ENCODE results near the gene OSBPL8.
"Not testable (repeated sequence)": the region's sequence is repeated elsewhere in the genome, so short reads cannot be mapped to it uniquely, and the experiment has no call there.

The OSBPL8 gene

DNA sequence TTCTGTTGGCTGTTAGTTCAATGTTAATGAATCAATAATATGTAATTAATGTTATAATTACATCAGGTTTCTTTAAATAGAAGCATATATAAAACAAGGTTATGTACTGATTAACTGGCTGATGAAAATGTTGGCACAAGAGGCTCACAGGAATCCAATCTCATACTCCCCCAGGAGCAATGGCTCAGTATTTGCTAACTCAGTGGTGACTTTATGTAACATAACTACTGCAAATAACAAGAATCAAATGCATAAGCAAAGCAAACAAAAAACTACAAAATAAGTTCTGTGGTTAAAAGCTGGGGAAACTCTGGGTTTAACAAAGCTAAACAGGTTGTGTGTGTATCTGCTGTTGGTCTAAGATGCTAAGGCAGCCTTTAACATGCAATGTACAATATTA is 183.6 kb downstream of the OSBPL8 start:
- TF ChIP-seq, protein P1, sequence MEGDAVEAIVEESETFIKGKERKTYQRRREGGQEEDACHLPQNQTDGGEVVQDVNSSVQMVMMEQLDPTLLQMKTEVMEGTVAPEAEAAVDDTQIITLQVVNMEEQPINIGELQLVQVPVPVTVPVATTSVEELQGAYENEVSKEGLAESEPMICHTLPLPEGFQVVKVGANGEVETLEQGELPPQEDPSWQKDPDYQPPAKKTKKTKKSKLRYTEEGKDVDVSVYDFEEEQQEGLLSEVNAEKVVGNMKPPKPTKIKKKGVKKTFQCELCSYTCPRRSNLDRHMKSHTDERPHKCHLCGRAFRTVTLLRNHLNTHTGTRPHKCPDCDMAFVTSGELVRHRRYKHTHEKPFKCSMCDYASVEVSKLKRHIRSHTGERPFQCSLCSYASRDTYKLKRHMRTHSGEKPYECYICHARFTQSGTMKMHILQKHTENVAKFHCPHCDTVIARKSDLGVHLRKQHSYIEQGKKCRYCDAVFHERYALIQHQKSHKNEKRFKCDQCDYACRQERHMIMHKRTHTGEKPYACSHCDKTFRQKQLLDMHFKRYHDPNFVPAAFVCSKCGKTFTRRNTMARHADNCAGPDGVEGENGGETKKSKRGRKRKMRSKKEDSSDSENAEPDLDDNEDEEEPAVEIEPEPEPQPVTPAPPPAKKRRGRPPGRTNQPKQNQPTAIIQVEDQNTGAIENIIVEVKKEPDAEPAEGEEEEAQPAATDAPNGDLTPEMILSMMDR (conservative IDR thresholded peaks at IDR 0.05; ENCODE audit: control insufficient read depth, insufficient read depth, low read depth, low read length), result no peak
- DNase-seq (ENCODE audit: low read depth), result peak; percentile 33
- no peak overlapping the region for H3K4me3 ChIP-seq (ENCODE audit: control insufficient read depth, low read depth, low read length)

GRCh38 chr12:76375470-76375869 is 184.1 kb downstream of the OSBPL8 start:
- DNase-seq (ENCODE audit: low read depth), result peak; percentile 37

GRCh38 chr12:76374386-76375020 is 185.1 kb downstream of the OSBPL8 start:
- peak; percentile 65 for DNase-seq (ENCODE audit: low read depth)
- H3K4me3 ChIP-seq (ENCODE audit: control insufficient read depth, low read depth, low read length), result no peak overlapping the region
- TF ChIP-seq, protein P1 (conservative IDR thresholded peaks at IDR 0.05; ENCODE audit: control insufficient read depth, insufficient read depth, low read depth, low read length), result no peak

More at GRCh38 chr12:76375470-76375869, 184.1 kb downstream of the OSBPL8 start:
- no peak overlapping the region for H3K4me3 ChIP-seq (ENCODE audit: control insufficient read depth, low read depth, low read length)
- TF ChIP-seq, protein P1 (conservative IDR thresholded peaks at IDR 0.05; ENCODE audit: control insufficient read depth, insufficient read depth, low read depth, low read length), result no peak

GRCh38 chr12:76368230-76368629 is 191.3 kb downstream of the OSBPL8 start:
- no peak overlapping the region for H3K4me3 ChIP-seq (ENCODE audit: control insufficient read depth, low read depth, low read length)
- TF ChIP-seq, protein P1 (conservative IDR thresholded peaks at IDR 0.05; ENCODE audit: control insufficient read depth, insufficient read depth, low read depth, low read length), result no peak
- DNase-seq (ENCODE audit: low read depth), result no peak

DNA sequence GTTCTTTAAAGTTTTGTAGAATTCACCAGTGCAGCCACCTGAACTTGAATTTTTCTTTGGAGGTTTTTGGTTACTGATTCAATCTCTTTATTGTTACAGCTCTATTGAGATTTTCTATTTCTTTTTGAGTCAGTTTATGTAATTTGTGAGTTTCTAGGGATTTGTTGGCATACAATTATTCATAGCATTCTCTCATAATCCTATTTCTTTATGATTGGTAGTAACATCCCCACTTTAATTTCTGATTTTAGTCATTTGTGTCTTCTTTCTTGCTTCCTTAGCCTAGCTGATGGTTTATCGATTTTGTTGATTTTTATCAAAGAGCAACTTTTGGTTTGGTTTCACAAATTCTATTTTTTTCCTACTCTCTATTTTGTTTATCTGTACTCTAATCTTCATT is 193.4 kb downstream of the OSBPL8 start:
- no peak for DNase-seq (ENCODE audit: low read depth)

DNA sequence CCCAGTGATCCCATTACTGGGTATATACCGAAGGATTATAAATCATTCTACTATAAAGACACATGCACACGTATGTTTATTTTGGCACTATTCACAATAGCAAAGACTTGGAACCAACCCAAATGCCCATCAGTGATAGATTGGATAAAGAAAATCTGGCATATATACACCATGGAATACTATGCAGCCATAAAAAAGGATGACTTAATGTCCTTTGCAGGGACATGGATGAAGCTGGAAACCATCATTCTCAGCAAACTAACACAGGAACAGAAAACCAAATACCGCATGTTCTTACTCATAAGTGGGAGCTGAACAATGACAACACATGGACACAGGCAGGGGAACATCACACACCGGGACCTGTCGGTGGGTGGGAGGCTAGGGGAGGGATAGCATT is 195.4 kb downstream of the OSBPL8 start:
- DNase-seq (ENCODE audit: low read depth); H3K4me3 ChIP-seq (ENCODE audit: control insufficient read depth, low read depth, low read length): not testable (repeated sequence)

More for the DNA sequence above, 193.4 kb downstream of the OSBPL8 start:
- TF ChIP-seq, protein P1 (conservative IDR thresholded peaks at IDR 0.05; ENCODE audit: control insufficient read depth, insufficient read depth, low read depth, low read length), result no peak
- no peak overlapping the region for H3K4me3 ChIP-seq (ENCODE audit: control insufficient read depth, low read depth, low read length)

DNA sequence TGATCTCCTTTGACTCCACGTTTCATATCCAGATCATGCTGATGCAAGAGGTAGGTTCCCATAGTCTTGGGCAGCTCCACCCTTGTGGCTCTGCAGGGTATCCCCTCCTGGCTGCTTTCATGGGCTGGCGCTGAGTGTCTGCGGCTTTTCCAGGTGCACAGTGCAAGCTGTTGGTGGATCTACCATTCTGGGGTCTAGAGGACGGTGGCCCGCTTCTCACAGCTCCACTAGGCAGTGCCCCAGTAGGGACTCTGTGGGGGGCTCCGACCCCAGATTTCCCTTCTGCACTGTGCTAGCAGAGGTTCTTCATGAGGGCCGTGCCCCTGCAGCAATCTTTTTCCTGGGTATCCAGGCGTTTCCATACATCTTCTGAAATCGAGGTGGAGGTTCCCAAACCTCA is 199.3 kb downstream of the OSBPL8 start:
- no peak for DNase-seq (ENCODE audit: low read depth)
- H3K4me3 ChIP-seq (ENCODE audit: control insufficient read depth, low read depth, low read length), result no peak overlapping the region
- TF ChIP-seq, protein P1 (conservative IDR thresholded peaks at IDR 0.05; ENCODE audit: control insufficient read depth, insufficient read depth, low read depth, low read length), result no peak
